ENCODE results near the gene NCOA1. TPM values are rescaled to one million over a fixed set of nuclear protein-coding genes. Genes with fewer than 3 reads are reported as not detected.
"Not testable (repeated sequence)": the region's sequence is repeated elsewhere in the genome, so short reads cannot be mapped to it uniquely, and the experiment has no call there.

NCOA1 gene
- polyA plus RNA-seq, 4 donors, result 38.7 to 49.8 (median 47.1) TPM

GRCh38 chr2:24531610-24532009 is 40.6 kb downstream of the NCOA1 start:
- not testable (repeated sequence) for DNase-seq (ENCODE audit: low read depth in 4 of 4, low spot score in 2 of 4)

- not testable (repeated sequence) for DNase-seq (ENCODE audit: low read depth in 4 of 4, low spot score in 2 of 4)
Observed at GRCh38 chr2:24532057-24532456, 41.0 kb downstream of the NCOA1 start.

GRCh38 chr2:24533574-24533973 is 42.5 kb downstream of the NCOA1 start:
- not testable (repeated sequence) for DNase-seq (ENCODE audit: low read depth in 4 of 4, low spot score in 2 of 4)

- DNase-seq (ENCODE audit: low read depth in 4 of 4, low spot score in 2 of 4), result no peak
Observed at GRCh38 chr2:24538720-24539119, 47.7 kb downstream of the NCOA1 start.

DNA sequence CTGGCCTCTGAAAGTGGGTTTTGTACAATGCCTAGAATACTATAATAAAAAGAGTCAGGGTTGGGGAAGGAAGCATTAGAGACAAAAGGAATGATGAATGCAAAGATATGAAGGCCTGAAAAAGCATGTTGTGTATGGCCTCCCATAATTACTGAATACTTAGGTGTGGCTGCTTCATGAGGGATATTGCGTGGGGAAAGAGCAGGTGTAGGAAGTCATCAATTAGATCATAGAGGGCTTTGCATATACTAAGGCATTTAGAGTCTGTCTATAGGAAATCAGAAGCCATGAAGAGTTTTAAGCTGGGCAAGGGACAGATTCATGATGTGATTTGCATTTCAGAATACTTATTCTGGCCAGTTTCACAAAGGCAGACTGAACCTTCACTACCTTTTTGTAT is 48.2 kb downstream of the NCOA1 start:
- DNase-seq (ENCODE audit: low read depth in 4 of 4, low spot score in 2 of 4), result no peak

- no peak for DNase-seq (ENCODE audit: low read depth in 4 of 4, low spot score in 2 of 4)
Observed at GRCh38 chr2:24540011-24540477, 49.0 kb downstream of the NCOA1 start.

DNA sequence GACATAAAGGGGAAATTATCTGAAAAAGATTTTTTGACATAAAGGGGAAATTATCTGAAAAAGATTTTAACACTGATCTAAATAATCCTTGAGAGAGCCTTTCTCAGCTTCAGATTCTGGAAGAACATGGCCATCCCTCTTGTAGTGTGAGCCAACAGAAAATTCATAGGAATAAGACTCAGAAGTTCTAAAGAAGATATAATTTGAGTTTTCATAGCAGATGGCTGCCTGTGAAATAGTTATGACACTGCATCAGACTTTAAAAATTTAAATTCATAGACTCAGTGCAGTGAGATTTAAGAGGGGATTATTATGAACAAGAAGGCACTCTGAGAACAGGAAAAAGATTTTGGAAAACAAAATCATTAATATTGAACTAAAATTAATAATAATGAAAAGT is 50.6 kb downstream of the NCOA1 start:
- no peak for DNase-seq (ENCODE audit: low read depth in 4 of 4, low spot score in 2 of 4)

DNA sequence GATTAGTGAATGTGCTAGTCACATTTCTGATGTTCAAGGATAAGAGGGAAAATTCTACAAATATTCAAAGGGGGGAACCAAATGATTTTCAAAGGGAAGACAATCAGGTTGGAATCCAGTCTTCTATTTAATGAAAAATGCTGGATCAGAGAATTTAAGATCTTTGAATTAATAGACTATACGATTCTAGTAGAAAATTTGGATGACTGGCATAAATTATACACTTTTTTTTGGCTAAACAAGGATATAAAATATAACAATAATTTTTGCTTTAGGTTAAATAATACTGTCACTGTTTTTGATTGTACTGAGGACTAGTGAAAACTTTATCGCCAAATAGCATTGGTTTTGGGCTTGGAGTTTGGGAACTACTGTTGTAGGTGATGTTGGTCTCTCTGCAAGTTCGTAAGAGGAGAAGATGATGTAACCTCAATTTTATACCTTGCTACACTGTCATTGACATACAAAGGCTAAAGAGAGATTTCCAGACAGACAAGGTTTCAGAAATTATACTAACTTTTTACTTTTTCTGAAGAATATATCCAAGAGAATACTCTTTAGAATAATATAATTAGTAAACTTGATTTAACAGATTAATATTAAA is 51.3 kb downstream of the NCOA1 start:
- DNase-seq (ENCODE audit: low read depth in 4 of 4, low spot score in 2 of 4), result no peak

DNA sequence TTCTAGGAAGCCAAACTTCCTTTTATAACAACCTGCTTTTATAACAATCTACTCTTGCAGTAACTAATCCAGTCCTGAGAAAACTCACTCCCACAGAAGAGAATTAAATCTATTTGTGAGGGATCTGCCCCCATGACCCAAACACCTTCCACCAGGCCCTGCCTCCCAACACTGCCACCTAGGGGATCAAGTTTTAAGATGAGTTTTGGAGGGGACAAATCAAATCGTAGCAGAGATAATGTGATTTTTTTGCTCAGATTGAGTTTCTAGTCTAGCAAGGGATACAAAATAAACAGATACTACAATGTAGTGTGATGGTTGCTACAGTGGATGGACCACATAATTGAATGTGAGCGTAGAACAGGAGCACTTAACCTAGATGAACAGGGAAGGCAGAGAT is 52.2 kb downstream of the NCOA1 start:
- no peak for DNase-seq (ENCODE audit: low read depth in 4 of 4, low spot score in 2 of 4)

DNA sequence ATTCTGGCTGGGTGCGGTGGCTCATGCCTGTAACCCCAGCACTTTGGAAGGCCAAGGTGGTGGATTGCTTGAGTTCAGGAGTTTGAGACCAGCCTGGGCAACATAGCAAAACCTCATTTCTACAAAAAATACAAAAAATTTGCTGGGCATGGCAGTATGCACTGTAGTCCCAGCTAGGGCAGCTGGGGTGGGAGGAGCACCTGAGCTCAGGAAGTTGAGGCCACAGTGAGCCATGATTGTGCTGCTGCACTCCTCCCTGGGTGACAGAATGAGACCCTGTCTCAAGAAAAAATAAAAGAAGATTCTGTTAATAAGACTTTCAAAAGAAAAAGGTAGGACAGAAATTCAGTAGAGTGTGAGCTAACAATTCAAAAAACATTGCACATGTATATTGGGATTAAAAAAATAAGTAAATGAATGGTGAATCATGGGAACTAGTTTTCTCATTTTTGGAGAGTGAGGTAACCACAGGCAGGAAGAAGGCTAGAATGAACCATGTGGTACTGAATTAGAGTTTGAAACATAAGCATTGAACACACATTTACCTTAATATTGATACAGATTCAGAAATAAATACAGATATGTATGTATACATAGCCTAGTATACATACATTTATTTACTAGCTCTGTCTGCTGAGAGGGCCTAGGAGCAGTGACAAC is 53.5 kb downstream of the NCOA1 start:
- DNase-seq (ENCODE audit: low read depth in 4 of 4, low spot score in 2 of 4), result no peak

DNA sequence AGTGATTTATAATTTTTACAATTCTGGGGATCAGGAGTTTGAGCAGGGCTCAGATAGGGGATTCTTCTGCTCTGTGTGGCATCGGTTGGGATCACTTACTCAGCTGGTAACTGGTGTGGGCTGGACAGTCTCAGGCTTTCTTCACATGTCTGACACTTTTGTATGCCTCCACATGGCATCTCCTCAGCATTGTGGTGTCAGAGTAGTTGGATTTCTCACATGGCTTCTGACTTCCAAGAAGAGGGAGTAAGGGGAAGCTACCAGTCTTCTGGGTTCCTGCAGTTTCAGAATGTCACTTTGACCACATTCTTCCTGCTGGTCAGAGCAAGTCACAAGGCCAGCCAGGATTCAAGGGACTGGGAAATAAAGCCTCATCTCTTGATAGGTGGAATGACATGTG is 55.6 kb downstream of the NCOA1 start:
- no peak for DNase-seq (ENCODE audit: low read depth in 4 of 4, low spot score in 2 of 4)

- no peak for DNase-seq (ENCODE audit: low read depth in 4 of 4, low spot score in 2 of 4)
Observed at GRCh38 chr2:24548058-24548457, 57.0 kb downstream of the NCOA1 start.

- not testable (repeated sequence) for DNase-seq (ENCODE audit: low read depth in 4 of 4, low spot score in 2 of 4)
Observed at GRCh38 chr2:24550301-24550700, 59.2 kb downstream of the NCOA1 start.

DNA sequence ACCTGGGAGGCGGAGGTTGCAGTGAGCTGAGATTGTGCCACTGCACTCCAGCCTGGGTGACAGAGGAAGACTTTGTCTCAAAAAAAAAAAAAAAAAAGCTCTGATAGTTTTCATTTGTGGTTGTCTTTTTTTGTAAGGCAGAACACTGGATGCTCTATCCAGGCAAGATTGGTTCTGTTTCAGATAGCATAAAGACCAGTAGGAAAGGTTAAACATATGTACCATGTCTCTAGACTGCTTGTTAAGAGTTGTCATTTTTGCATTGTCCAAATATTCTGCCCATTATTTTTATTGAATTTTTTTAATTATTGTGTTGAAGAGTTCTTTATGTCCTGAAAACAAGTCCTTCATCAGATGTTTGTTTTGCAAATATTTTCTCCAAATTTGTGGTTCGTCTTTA is 60.0 kb downstream of the NCOA1 start:
- no peak for DNase-seq (ENCODE audit: low read depth in 4 of 4, low spot score in 2 of 4)

DNA sequence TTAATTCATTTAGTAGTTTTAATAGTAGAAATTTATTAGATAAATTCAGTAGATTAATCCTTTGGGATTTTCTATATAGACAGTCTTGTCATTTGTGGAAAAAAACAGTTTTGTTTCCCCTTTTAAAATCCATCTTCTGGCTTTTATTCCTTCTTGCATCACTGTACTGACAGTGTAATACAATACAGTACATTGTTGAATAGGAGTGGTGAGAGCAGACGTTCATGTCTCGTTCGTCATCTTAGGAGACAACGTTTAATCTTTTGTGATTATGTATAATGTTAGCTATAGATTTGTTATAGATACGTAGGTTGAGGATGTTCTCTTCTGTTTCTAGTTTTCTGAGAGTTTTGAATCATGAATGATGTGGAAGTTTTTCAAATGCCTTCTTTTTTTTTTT is 61.8 kb downstream of the NCOA1 start:
- no peak for DNase-seq (ENCODE audit: low read depth in 4 of 4, low spot score in 2 of 4)

- no peak for DNase-seq (ENCODE audit: low read depth in 4 of 4, low spot score in 2 of 4)
Observed at GRCh38 chr2:24558781-24559472, 67.9 kb downstream of the NCOA1 start.

GRCh38 chr2:24559473-24560113 is 68.5 kb downstream of the NCOA1 start:
- DNase-seq (ENCODE audit: low read depth in 4 of 4, low spot score in 2 of 4), result no peak

DNA sequence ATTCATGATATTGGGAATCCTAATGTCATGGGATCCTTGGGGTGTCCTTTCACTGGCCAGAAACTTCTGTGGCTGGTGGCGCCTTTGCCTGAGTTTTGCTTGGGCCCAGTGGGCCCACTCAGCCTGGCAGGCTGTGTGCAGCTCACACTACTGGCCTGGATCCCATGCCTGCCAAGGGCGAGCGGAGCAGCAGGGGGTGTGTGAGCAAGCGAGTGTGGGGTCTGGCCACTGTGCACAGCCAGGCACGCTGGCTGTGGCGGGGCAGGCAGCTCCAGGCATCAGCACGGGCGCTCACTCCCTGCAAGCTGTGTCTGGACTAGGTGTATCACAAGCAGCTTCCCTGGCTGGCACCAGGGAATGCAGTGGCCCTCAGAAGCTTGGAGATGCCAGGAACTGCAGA is 74.5 kb downstream of the NCOA1 start:
- no peak for DNase-seq (ENCODE audit: low read depth in 4 of 4, low spot score in 2 of 4)

- DNase-seq (ENCODE audit: low read depth in 4 of 4, low spot score in 2 of 4), result no peak
Observed at GRCh38 chr2:24566209-24566608, 75.2 kb downstream of the NCOA1 start.

- no peak for DNase-seq (ENCODE audit: low read depth in 4 of 4, low spot score in 2 of 4)
Observed at GRCh38 chr2:24566630-24567029, 75.6 kb downstream of the NCOA1 start.

DNA sequence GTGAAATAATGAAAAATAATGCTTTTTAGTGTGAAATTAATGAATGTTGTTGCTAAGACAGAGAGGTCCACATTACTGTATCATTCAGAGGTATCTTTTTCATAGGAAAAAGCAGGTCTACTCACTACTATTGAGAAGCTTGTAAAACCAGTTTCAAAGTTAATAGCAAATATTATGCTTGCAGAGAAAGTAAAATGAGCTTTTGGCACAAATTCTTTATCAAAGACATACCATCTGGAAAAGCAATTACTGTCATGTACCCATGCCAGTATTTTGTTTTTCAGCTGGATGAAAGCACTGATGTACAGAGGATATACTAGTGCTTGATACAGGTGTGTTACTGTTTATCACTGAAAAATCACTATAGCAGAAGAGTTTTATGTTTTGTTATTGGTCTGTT is 77.5 kb downstream of the NCOA1 start:
- DNase-seq (ENCODE audit: low read depth in 4 of 4, low spot score in 2 of 4), result no peak

Data from left renal cortex interstitium (tissue), 4 donors.